Epidermal melanocyte (primary cell): ENCODE measurements around the gene KCNQ1.

ENCODE experiments used
- DNase-seq: peaks from one replicate; pipeline ENCODE4 v3.0.0; 2011; ENCODE audit warnings: low spot score; ENCODE audit not compliant: insufficient read length

Gene KCNQ1

DNA sequence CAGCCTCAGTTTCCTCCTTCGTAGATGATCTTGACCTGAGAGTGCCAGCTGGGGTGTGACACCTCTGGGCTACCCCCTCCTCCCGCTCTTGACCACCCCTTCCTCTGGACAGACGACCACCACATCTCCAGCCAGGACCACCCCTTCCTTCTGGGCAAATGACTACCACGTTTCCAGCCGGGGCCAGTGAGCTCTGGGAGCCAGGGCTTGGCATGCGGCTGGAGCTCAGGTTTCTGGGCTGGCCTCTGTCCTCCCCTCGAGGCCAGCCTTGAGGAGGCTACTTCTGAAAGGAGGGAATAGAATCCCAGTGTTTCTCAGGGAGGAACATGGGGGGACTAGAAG is 134.1 kb downstream of the KCNQ1 start:
- no peak for DNase-seq

DNA sequence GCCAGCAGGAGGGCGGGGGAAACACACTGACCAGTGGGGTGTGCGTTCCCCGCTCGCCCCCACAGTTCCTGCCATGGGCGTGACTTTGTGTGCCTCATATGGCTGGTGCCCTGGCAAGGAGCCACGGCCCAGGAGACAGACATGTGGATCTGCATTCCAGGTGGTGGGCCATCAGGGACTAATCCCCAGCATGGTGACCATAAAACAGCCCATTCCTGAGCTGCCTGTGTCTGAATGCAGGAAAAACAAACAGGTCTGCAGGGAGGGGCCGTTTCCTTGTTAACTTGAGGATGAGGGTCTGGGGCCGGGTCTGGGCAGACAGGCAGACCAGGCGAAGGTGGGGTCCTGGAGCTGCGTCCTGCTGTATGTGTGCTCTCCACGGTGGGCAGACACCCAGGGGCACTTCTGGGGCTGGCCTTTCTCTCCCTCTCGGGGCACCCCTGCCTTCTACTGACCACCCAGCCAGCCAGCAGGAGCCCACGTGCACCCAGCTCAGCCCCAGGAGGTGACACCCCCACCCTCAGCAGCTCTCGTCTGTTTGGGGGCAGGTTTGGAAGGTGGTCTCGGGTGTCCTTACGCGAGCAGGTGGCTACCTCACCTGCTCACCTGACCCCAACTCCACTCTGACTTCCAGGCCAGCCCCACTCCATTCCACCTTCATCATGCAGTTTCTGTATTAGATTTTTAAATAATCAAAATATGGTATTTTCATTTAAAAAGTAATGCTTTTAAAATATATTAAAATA is 134.7 kb downstream of the KCNQ1 start:
- no peak for DNase-seq

DNA sequence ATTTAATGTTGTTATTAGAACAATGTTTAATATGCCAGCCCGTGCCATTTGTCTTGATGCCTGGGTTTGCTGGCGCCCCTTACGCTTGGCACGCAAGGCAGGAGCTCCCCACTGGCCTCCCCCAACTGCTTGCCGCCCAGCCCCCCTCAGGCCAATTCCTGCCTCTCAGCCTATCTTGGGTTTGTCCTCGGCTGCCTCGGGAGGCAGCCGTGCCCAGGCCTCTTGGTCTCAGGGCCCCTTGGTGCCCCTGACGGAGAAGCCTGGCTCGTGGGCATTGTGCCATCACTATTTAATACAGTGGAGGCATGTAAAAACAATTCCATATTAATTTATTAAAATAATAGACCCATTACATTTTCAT is 135.2 kb downstream of the KCNQ1 start:
- no peak for DNase-seq

GRCh38 chr11:2580571-2581001 is 135.8 kb downstream of the KCNQ1 start:
- no peak for DNase-seq

DNA sequence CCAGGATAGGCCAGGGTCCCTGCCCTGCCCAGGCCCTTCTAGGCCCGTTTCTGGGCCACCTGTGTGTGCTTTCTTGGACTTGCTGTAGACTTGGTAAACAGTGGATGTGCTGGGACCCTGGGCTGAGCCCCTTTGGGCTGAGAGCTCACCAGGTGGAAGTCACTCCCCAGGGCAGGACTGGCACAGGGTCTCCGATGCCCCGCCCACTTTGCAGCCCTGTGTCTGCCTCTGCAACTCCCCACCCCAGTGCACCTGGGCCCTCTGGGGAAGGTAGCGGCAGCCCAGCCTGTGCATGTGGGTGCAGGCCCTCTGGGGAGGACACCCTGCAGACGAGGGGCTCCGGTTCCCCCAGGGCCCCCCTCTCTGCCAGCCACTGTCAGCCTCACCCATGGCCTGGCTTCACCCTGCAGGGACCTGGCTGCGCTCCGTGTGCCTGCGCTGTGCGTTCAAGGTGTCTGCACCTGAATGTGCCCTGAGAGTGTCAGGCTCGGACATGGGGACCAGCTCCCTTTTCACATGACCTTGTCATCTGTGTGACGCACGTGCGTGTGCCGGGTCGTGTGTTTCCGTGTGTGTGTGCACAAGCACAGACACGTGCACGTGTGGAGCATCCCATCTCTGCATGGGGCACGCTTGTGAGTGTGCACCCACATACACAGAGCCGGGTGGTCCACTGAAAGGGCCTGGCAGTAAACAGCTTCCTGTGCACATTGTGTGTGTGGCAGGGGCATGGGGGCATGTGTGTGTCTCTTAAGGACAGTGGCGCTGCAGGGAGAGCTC is 136.5 kb downstream of the KCNQ1 start:
- no peak for DNase-seq

- no peak for DNase-seq
Observed at GRCh38 chr11:2581931-2582350, 137.1 kb downstream of the KCNQ1 start.

- DNase-seq: no peak
Observed at GRCh38 chr11:2582351-2582945, 137.6 kb downstream of the KCNQ1 start.

- no peak for DNase-seq
Observed at GRCh38 chr11:2582946-2583604, 138.3 kb downstream of the KCNQ1 start.

- DNase-seq: no peak
Observed at GRCh38 chr11:2583605-2583958, 138.8 kb downstream of the KCNQ1 start.

DNA sequence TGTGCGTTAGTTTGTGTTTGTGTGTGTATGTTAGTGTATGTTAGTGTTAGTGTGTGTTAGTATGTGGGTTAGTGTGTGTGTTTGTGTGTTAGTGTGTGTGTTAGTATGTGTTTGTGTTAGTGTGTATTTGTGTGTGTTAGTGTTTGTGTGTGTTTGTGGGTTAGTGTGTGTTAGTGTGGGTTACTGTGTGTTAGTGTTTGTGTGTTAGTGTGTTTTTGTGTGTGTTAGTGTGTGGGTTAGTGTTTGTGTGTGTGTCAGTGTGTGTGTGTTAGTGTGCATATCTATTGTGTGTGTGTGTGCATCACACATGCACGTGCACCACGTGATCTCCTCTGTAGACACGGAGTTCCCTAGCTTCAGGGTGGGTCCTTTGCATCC is 139.6 kb downstream of the KCNQ1 start:
- no peak for DNase-seq

DNA sequence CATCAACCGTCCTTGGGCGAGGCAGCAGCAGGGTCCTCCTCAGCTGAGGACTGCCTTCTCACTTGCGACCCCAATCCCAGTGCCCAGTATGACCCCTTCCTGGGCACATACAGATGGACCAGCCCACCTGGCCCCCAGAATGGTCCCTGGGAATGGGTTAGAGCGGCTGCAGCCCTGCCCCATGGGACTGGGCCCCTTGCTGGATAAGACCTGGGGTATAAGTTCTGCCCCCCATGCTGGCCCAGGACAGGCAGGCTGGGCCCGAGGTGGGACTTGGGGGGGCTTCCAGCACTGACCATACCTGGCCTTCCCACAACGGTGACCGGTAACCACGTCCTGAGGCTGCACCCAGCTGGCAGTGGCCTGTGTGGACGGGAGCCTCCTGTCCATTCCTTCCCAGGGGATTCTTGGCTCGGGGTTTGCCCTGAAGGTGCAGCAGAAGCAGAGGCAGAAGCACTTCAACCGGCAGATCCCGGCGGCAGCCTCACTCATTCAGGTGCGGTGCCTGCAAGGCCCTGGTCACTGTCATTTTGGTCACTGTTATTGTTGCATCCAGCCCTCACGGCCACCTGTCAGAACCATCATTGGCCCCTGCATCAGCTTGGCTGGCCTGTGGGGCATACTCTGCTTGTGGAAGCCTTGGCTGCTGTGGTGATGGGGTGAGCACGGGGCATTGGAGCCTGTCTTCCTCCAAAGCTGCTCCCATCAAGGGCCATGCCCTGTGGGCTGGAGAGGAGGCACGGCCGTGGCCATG is 140.2 kb downstream of the KCNQ1 start:
- no peak for DNase-seq

- DNase-seq: no peak
Observed at GRCh38 chr11:2585566-2586086, 140.8 kb downstream of the KCNQ1 start.

DNA sequence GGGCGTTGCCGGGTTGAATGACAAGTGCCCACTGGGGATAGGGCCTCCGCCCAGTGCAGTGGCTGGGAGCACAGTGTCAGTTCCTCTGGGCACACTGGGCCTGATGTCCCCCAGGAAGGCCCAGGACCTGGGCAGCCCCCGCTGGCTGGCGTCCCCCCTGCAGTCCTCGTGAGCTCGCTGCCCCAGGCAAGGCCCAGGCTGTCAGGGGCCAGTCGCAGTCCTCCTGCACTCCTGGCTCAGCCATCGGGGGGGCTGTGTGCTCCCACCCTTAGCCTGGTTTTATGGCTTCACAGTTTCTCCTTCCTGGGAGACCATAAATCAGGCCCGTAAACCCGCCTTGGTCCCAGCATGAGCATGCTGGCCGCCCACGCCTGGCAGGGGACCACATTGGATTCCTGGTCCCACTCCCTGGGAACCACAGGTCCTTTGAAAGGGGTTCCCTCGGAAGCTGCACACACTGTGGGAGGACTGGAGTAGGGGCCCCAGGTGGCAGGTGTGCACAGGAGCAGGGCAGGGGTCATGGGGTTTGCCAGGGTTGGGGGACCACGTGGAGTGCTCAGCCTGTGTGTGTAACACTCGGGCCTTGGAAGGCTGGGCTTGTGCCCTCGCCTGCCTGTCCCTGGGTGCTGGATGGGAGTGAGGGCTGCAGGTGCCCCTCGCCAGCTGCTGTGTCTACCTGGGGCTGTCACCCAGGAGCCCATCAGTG is 141.4 kb downstream of the KCNQ1 start:
- DNase-seq: no peak

GRCh38 chr11:2586793-2587131 is 142.0 kb downstream of the KCNQ1 start:
- no peak for DNase-seq

DNA sequence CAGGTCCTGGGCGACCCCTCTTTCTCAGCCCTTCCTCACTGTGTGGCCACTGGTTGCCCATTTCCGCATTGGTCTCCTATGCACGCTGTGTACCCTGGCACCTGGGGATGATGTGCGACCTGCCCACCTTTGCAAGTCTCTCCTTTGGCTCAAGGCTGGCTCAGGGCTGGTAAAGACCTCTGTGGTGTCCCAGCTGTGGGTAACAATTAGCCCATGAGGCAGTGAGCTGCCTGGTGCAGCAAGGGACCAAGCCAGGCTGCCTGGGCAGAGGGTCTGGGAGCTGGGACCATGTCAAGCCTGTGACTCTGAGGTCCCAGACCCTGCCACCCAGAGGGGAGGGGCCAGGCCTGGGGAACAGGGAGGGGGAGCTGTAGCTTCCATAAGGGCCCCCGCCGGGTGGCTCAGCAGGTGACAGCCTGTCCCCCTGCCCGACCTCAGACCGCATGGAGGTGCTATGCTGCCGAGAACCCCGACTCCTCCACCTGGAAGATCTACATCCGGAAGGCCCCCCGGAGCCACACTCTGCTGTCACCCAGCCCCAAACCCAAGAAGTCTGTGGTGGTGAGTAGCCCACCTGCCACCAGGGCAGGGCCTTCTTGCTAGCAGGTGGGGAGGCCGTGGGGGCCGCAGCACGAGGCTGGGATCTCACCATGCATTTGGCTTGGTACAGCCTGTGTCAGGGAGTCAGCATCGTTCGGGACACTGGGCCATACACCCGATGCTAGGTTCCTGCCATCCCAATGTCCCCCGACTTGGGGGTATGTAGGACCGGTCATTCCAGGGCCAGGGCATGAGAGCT is 142.5 kb downstream of the KCNQ1 start:
- DNase-seq: no peak

GRCh38 chr11:2587976-2588748 is 143.4 kb downstream of the KCNQ1 start:
- DNase-seq: no peak

DNA sequence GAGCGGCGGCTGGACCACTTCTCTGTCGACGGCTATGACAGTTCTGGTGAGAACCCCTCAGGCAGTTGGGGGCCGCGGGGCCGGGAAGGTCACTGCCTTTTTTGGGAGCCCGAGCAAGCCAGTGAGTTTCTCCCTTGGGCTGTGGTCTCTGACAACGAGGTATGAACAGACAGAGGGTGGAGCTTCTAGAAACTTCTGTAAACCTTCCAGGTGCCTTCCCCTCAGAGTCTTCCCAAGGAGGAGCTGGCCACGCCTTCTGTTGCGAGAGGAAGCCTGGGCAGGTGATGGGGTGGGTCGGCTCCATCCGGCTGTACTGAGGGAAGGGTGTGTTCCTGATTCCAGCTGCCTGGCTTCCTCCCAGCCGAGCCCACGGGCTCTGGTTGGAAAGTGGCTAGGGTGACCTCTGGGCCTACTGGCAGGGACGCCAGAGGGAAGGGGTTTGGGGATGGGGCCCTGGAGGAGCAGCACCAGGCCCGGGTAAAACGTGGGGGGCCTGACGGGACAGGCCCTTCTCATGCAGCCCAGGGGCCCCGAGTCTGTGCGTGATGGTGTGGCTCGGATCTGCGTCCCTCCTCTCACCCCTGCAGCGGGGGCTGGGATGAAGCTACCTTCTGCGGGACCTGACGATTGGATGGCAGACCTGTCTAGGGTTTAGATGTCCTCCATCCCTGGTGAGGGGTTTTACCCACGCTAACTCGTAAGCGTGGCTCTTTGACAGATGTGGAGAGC is 144.2 kb downstream of the KCNQ1 start:
- DNase-seq: no peak

GRCh38 chr11:2589538-2589934 is 144.7 kb downstream of the KCNQ1 start:
- DNase-seq: no peak
